NCI-H748 (cell line): ENCODE data around the gene RAE1.
A peak's percentile ranks its signal among the peaks of the same experiment; 100 is the strongest.
"Not testable (repeated sequence)": the region's sequence is repeated elsewhere in the genome, so short reads cannot be mapped to it uniquely, and the experiment has no call there.

ENCODE experiments used
- DNase-seq: peaks from one replicate; lab custom pipeline; 2025; ENCODE audit not compliant: unreplicated experiment; lab: John Stamatoyannopoulos, UW

Gene RAE1

GRCh38 chr20:57325632-57326356 is 25.3 kb upstream of the RAE1 start:
- no peak for DNase-seq

- DNase-seq: peak; percentile 36
Measured at GRCh38 chr20:57326667-57327455, 24.2 kb upstream of the RAE1 start.

GRCh38 chr20:57327820-57328219 is 23.2 kb upstream of the RAE1 start:
- no peak for DNase-seq

- DNase-seq: no peak
Measured at GRCh38 chr20:57329608-57330221, 21.3 kb upstream of the RAE1 start, which contains the start of gene SPO11. SPO11 (plus strand) TSS chr20:57329803; CDS start chr20:57329868, 65 bp downstream.

GRCh38 chr20:57330998-57331397 is 20.1 kb upstream of the RAE1 start:
- DNase-seq: no peak

- DNase-seq: peak; percentile 16
Measured at GRCh38 chr20:57332105-57333089, 18.7 kb upstream of the RAE1 start.

GRCh38 chr20:57335392-57335791 is 15.7 kb upstream of the RAE1 start:
- DNase-seq: no peak

- DNase-seq: no peak
Measured at GRCh38 chr20:57341663-57342062, 9.4 kb upstream of the RAE1 start.

GRCh38 chr20:57342829-57343228 is 8.2 kb upstream of the RAE1 start:
- no peak for DNase-seq

GRCh38 chr20:57346477-57346876 is 4.6 kb upstream of the RAE1 start:
- peak; percentile 50 for DNase-seq

GRCh38 chr20:57347393-57347792 is 3.7 kb upstream of the RAE1 start:
- no peak for DNase-seq

GRCh38 chr20:57348200-57348921 is 2.7 kb upstream of the RAE1 start:
- DNase-seq: not testable (repeated sequence)

- not testable (repeated sequence) for DNase-seq
Measured at GRCh38 chr20:57348922-57349574, 2.0 kb upstream of the RAE1 start.

- DNase-seq: no peak
Measured at GRCh38 chr20:57350081-57350710, 859 bp upstream of the RAE1 start.

GRCh38 chr20:57350726-57351041 is 371 bp upstream of the RAE1 start:
- not testable (repeated sequence) for DNase-seq

- DNase-seq: no peak
Measured at GRCh38 chr20:57352305-57352704, 1.2 kb downstream of the RAE1 start.

- no peak for DNase-seq
Measured at GRCh38 chr20:57353351-57353750, 2.3 kb downstream of the RAE1 start.

- DNase-seq: no peak
Measured at GRCh38 chr20:57361517-57361916, 10.5 kb downstream of the RAE1 start.

GRCh38 chr20:57364451-57364850 is 13.4 kb downstream of the RAE1 start:
- no peak for DNase-seq
